M059J (cell line): ENCODE measurements around the gene PARD3B. TPM values are rescaled to one million over a fixed set of nuclear protein-coding genes. Genes with fewer than 3 reads are reported as not detected.
"Not testable (repeated sequence)": the region's sequence is repeated elsewhere in the genome, so short reads cannot be mapped to it uniquely, and the experiment has no call there.

Experiments
- DNase-seq: peaks from one replicate; pipeline ENCODE4 v3.0.0-alpha.2; 2012; ENCODE audit warnings: low read depth
- total RNA-seq: library from RNA; depleted of rRNA; stranded (reverse); fragments of >200 nt; shearing (Covaris generic); gene quantifications from 2 replicates; pipeline ENCODE4 v1.2.3, GENCODE V29; 2014

The PARD3B gene
- total RNA-seq, 1 experiment from 2014 or later, result 1.6 TPM

- no peak for DNase-seq
Observed at GRCh38 chr2:205193125-205193835, 648.0 kb downstream of the PARD3B start.

GRCh38 chr2:205193836-205194228, 648.6 kb downstream of the PARD3B start:
- DNase-seq, result no peak

- DNase-seq, result no peak
Observed at GRCh38 chr2:205197468-205198139, 652.3 kb downstream of the PARD3B start.

GRCh38 chr2:205198140-205198525, 652.9 kb downstream of the PARD3B start:
- peak; percentile 38 for DNase-seq

- no peak for DNase-seq
Observed at GRCh38 chr2:205199165-205199850, 654.0 kb downstream of the PARD3B start.

GRCh38 chr2:205210494-205210893, 665.2 kb downstream of the PARD3B start:
- DNase-seq, result no peak

- DNase-seq, result no peak
Observed at GRCh38 chr2:205212357-205212756, 667.1 kb downstream of the PARD3B start.

- no peak for DNase-seq
Observed at GRCh38 chr2:205216092-205216491, 670.8 kb downstream of the PARD3B start.

GRCh38 chr2:205216580-205216979, 671.3 kb downstream of the PARD3B start:
- no peak for DNase-seq

GRCh38 chr2:205217004-205217403, 671.7 kb downstream of the PARD3B start:
- DNase-seq, result no peak

- DNase-seq, result no peak
Observed at GRCh38 chr2:205218056-205218455, 672.8 kb downstream of the PARD3B start.

GRCh38 chr2:205218816-205219215, 673.5 kb downstream of the PARD3B start:
- not testable (repeated sequence) for DNase-seq

GRCh38 chr2:205220559-205220958, 675.3 kb downstream of the PARD3B start:
- no peak for DNase-seq

GRCh38 chr2:205232086-205232485, 686.8 kb downstream of the PARD3B start:
- no peak for DNase-seq

- peak; percentile 3 for DNase-seq
Observed at GRCh38 chr2:205235434-205235833, 690.2 kb downstream of the PARD3B start.

- DNase-seq, result no peak
Observed at GRCh38 chr2:205237524-205237923, 692.2 kb downstream of the PARD3B start.

- no peak for DNase-seq
Observed at GRCh38 chr2:205245001-205245400, 699.7 kb downstream of the PARD3B start.

- peak; percentile 16 for DNase-seq
Observed at GRCh38 chr2:205245652-205246051, 700.4 kb downstream of the PARD3B start.

- no peak for DNase-seq
Observed at GRCh38 chr2:205259121-205259520, 713.8 kb downstream of the PARD3B start.

- peak; percentile 9 for DNase-seq
Observed at GRCh38 chr2:205261516-205262020, 716.3 kb downstream of the PARD3B start.

GRCh38 chr2:205267323-205267722, 722.0 kb downstream of the PARD3B start:
- no peak for DNase-seq

GRCh38 chr2:205270689-205271088, 725.4 kb downstream of the PARD3B start:
- no peak for DNase-seq

GRCh38 chr2:205273148-205273547, 727.9 kb downstream of the PARD3B start:
- DNase-seq, result no peak
